GM12865 (cell line): ENCODE results near the gene ERCC4.

ENCODE experiments used
- DNase-seq: peaks from one replicate; pipeline ENCODE4 v3.0.0; 2010; ENCODE audit warnings: low read depth
- H3K4me3 ChIP-seq: 2 replicates; pipeline ENCODE4 v1.5.1; 2011; ENCODE audit warnings: mild to moderate bottlenecking, low read depth, low read length, control low read depth
- TF ChIP-seq, protein P1 (sequence below): IDR thresholded peaks from 2 replicates; pipeline ENCODE4 v1.5.1; 2011; ENCODE audit warnings: low read length, control low read depth, low read depth, inconsistent platforms; ENCODE audit not compliant: insufficient read depth; ENCODE audit errors: missing control alignments

Gene ERCC4

DNA sequence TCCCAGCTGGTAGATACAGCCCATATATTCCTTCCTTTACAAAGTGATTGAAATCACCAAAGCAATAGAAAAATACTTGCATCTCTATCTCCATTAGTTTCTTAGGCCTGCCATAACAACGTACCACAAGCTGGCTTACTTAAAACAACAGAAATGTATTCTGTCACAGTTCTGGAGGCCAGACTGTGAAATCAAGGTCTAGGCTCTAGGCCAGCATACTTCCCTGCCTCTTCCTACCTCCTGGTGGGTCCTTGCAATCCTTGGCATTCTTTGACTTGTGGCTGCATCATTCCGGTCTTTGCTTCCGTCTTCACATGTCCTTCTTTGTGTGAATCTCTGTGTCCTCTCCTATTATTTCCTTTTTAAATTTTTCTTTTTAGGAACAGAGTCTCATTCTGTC lies 62.5 kb downstream of the ERCC4 start:
- TF ChIP-seq, protein P1, sequence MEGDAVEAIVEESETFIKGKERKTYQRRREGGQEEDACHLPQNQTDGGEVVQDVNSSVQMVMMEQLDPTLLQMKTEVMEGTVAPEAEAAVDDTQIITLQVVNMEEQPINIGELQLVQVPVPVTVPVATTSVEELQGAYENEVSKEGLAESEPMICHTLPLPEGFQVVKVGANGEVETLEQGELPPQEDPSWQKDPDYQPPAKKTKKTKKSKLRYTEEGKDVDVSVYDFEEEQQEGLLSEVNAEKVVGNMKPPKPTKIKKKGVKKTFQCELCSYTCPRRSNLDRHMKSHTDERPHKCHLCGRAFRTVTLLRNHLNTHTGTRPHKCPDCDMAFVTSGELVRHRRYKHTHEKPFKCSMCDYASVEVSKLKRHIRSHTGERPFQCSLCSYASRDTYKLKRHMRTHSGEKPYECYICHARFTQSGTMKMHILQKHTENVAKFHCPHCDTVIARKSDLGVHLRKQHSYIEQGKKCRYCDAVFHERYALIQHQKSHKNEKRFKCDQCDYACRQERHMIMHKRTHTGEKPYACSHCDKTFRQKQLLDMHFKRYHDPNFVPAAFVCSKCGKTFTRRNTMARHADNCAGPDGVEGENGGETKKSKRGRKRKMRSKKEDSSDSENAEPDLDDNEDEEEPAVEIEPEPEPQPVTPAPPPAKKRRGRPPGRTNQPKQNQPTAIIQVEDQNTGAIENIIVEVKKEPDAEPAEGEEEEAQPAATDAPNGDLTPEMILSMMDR, result no peak
- no peak for DNase-seq
- no peak overlapping the region for H3K4me3 ChIP-seq

DNA sequence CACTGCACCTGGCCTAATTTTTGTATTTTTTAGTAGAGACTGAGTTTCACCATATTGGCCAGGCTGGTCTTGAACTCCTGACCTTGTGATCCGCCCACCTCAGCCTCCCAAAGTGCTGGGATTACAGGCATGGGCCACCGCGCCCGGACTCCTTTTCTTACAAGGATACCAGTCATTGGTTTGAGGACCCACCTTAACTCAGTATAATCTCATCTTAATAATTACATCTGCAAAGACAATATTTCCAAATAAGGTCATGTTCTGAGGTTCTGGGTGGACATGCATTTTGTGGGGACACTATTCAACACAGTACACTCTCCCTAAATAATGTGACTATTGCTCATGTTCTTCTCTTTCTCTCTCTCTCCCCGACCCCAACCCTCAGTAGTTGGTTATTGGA lies 63.7 kb downstream of the ERCC4 start:
- TF ChIP-seq, protein P1, result no peak
- DNase-seq, result no peak
- H3K4me3 ChIP-seq, result no peak overlapping the region

DNA sequence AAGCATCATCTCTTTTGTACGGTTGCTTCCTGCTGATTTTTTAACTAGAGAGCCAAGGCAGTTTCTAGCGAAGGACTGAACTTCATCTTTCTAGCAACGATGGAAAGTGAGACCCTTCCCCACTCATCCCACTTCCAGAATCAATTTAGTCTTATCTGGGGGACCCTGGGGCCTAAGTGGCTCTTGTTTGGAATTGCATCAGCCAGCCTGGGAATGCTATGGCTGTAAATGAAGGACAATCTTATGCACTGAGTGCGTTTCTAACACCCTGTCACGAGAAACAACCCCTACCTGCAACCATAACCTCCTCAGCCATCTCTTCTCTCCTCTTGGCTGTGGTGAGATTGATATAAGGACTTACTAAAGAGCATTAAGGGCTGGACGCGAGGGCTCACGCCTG lies 64.8 kb downstream of the ERCC4 start:
- H3K4me3 ChIP-seq, result no peak overlapping the region
- DNase-seq, result no peak

DNA sequence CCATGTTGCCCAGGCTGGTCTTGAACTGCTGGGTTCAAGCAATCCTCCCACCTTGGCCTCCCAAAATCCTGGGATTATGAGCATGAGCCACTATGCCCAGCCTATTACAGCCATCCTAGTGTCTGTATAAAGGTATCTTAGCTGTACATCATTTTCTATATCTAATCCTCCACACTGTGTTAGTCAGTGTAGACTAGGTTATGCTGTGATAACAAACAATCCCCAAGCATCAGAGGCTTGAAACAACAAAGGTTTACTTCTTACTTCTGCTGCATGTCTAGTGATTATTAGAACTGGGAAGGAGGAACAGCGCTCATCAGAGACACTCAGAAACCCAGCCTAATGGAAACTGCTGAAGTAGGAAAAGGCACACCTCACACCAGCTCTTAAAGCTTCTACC lies 68.1 kb downstream of the ERCC4 start:
- no peak for DNase-seq
- TF ChIP-seq, protein P1, result no peak
- H3K4me3 ChIP-seq, result no peak overlapping the region

More for the DNA sequence above, 64.8 kb downstream of the ERCC4 start:
- TF ChIP-seq, protein P1, result no peak

DNA sequence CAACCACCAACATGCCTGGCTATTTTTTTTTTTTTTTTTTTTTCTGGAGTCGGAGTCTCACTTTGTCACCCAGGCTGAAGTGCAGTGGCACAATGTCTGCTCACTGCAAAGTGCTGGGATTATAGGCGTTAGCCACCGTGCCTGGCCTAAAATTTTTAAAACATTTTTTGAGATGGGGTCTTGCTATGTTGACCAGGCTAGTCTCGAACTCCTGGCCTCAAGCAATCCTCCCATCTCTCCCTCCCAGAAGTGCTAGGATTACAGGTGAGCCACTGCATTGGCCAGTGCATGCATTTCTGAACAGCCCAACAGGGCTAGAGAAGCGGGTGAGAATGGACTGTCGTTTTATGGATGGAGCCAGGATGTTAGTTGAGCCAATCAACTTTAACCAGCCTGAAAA lies 72.4 kb downstream of the ERCC4 start:
- TF ChIP-seq, protein P1, result no peak
- no peak overlapping the region for H3K4me3 ChIP-seq
- no peak for DNase-seq

DNA sequence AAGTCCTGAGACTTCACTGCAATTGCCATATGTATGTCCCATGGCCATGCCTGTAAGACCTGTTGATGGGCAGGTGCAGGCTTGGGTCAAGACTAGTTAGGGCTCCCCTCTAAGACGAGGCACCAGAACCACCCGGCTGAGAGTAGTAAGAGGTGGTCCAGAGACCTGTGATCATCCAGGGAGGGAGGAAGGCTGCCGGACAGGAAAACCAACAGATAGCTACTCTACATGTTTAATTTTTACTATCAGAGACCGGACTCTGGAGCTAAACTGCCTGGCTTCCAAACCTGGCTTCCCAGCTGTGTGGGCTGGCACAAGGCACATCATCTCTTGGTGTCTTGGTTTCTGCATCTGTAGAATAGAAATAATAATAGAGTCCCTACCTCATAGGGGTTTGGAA lies 73.0 kb downstream of the ERCC4 start:
- DNase-seq, result no peak
- TF ChIP-seq, protein P1, result no peak
- H3K4me3 ChIP-seq, result no peak overlapping the region

DNA sequence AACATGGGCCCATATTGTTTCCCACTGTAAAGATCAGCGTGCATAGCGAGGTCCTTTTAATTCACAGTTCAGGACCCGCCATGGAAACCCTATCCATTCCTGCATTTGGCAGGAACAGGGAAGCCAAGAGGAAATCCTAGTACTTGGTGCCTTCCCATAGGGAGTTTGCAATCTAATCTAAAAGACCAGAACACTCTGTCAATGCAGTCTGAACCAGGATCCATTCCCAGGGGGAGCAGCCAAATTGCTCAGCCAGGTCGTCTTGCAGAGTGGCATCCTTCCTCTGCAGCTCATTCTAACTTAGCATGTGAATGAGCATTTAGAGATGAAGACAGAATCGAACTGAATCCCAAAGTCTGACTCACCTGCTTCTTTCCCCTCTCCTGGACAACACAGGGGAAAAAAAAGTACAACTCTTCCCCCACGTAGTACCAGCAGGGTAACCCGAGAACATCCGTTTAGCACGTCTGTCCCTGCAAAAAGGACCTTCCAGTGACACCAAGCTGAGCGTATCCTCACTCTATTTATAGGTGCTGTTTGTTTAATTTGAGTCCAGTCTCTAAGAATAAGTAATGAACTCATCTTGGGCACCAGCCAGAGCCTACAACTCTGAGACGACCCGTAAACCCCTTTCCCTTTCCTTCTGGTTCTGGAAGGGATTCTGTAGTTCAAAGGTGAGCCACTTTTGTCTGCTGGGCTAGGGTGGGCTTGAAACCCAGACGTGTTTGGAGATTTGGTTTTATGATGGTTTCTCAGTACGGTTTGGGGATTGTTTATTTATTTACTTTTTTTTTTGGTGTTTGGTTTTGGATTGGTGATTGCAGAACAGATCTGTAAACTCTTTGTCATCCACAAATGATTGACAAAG lies 74.5 kb downstream of the ERCC4 start:
- H3K4me3 ChIP-seq, result no peak overlapping the region
- TF ChIP-seq, protein P1, result no peak
- no peak for DNase-seq
